ENCODE measurements around the gene KRTAP2-3.

- TF ChIP-seq CTCF (IDR thresholded peaks at IDR 0.05 in 4 of 5, conservative IDR thresholded peaks at IDR 0.05 in 1 of 5), result no peak
- no peak for TF ChIP-seq POLR2A (IDR thresholded peaks at IDR 0.05)
Observed at GRCh38 chr17:41101586-41102259, 41.8 kb upstream of the KRTAP2-3 start, which contains the start of gene KRTAP4-16.
